PC-9 (cell line): ENCODE measurements around the gene UPB1. TPM values are rescaled to one million over a fixed set of nuclear protein-coding genes. Genes with fewer than 3 reads are reported as not detected.

Experiments
- BruUV-seq: library from RNA; stranded (reverse); fragments of 400-500 nt; replicated peaks from 2 replicates; lab custom pipeline; 2021; lab: Mats Ljungman, UMichigan
- CTCF ChIA-PET: fragments of 300-600 bp; sonication (Branson Sonifier 250); formaldehyde crosslinking; loops from one replicate; lab custom pipeline; 2022; ENCODE audit warnings: antibody characterized with exemption; lab: Charles Lee
- POLR2A ChIA-PET: fragments of 300-600 bp; sonication (Branson Sonifier 250); formaldehyde crosslinking; loops from one replicate; lab custom pipeline; 2022; ENCODE audit warnings: antibody characterized with exemption; ENCODE audit not compliant: unreplicated experiment; lab: Charles Lee
- DNase-seq, 2 experiments: peaks; one replicate each; pipeline versions ENCODE4 v3.0.0 to v3.0.0-alpha.2; 2015 to 2022; ENCODE audit warnings: mixed read lengths in 1 of 2
- H2AFZ ChIP-seq: fragments of 200-600 bp; sonication (generic); 2 replicates; pipeline ENCODE4 v1.8.1; 2017; ENCODE audit warnings: antibody characterized with exemption
- H3F3A ChIP-seq: fragments of 200-600 bp; sonication (generic); 2 replicates; pipeline ENCODE4 v1.8.1; 2017; ENCODE audit warnings: antibody characterized with exemption, mild to moderate bottlenecking, low read depth; ENCODE audit not compliant: insufficient read depth
- H3K27ac ChIP-seq: fragments of 200-600 bp; sonication (generic); 2 replicates; pipeline ENCODE4 v1.6.1; 2016; ENCODE audit warnings: mixed run types
- H3K27me3 ChIP-seq: fragments of 200-600 bp; sonication (generic); 2 replicates; pipeline ENCODE4 v1.6.1; 2016; ENCODE audit warnings: low read depth, mixed run types; ENCODE audit not compliant: insufficient read depth
- H3K36me3 ChIP-seq: fragments of 200-600 bp; sonication (generic); 2 replicates; pipeline ENCODE4 v1.6.1; 2016; ENCODE audit warnings: low read depth, mixed run types
- H3K4me1 ChIP-seq: fragments of 200-600 bp; sonication (generic); replicated peaks from 2 replicates; pipeline ENCODE4 v1.6.1; 2016; ENCODE audit warnings: mixed run types; ENCODE audit not compliant: insufficient read depth
- H3K4me2 ChIP-seq: fragments of 200-600 bp; sonication (generic); 2 replicates; pipeline ENCODE4 v1.6.1; 2017; ENCODE audit warnings: mixed run types
- H3K4me3 ChIP-seq: fragments of 200-600 bp; sonication (generic); 2 replicates; pipeline ENCODE4 v1.6.1; 2016; ENCODE audit warnings: mixed run types
- H3K79me2 ChIP-seq: fragments of 200-600 bp; sonication (generic); 2 replicates; pipeline ENCODE4 v1.6.1; 2017; ENCODE audit warnings: low read depth, mixed run types
- H3K9me2 ChIP-seq: fragments of 200-600 bp; sonication (generic); 2 replicates; pipeline ENCODE4 v1.8.1; 2017; ENCODE audit warnings: mild to moderate bottlenecking; ENCODE audit not compliant: insufficient read depth
- H3K9me3 ChIP-seq: fragments of 200-600 bp; sonication (generic); 2 replicates; pipeline ENCODE4 v1.8.1; 2016; ENCODE audit warnings: low read depth; ENCODE audit not compliant: insufficient read depth
- H4K20me1 ChIP-seq: fragments of 200-600 bp; sonication (generic); 2 replicates; pipeline ENCODE4 v1.8.1; 2017; ENCODE audit not compliant: insufficient read depth
- EZH2 ChIP-seq: fragments of 200-600 bp; sonication (generic); IDR thresholded peaks from 2 replicates; pipeline ENCODE4 v1.8.0; 2017; ENCODE audit warnings: antibody characterized with exemption, low read depth
- intact Hi-C: fragments of 100-400 bp; cut with micrococcal nuclease; formaldehyde crosslinking; loops from one replicate; pipeline ENCODE4 v1.10.0; 2022; ENCODE audit not compliant: unreplicated experiment
- total RNA-seq: library from RNA; stranded (reverse); gene quantifications from 2 replicates; pipeline ENCODE4 v1.2.3, GENCODE V29; 2021
- TF ChIP-seq, protein P1 (sequence below): fragments of 200-600 bp; sonication (generic); conservative IDR thresholded peaks from 2 replicates; pipeline ENCODE4 v1.6.1; 2017; ENCODE audit warnings: mixed run types, antibody characterized with exemption, mild to moderate bottlenecking, moderate library complexity

Gene UPB1
- total RNA-seq, 1 experiment from 2014 or later: 0.17 TPM

DNA sequence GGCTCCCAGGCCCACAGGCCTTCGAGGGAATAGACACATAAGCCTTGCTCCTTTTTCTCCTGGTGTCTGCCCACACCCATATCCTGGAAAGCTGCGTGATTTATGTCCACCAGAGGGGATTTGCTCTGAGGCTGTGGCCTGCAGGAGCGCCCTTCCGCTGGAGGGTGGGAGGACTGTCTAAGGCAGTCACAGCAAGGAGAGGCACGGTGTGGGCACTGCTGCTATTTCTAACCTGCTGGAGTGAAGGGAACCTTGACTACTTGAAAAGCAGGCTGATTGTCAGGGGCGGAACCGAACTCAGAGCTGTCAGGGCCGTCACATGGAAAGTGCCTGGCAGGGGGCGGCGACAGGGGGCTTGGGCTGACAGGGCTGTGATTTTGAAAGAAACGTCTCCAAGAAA lies 3.7 kb downstream of the UPB1 start:
- H3F3A ChIP-seq: no peaks in the 10 kb centered on the region; the same call in 1 of the 2 replicates
- CTCF ChIA-PET: no interaction called here
- no peaks in the 10 kb centered on the region for H3K36me3 ChIP-seq
- H3K79me2 ChIP-seq: no peaks in the 10 kb centered on the region
- TF ChIP-seq, protein P1, sequence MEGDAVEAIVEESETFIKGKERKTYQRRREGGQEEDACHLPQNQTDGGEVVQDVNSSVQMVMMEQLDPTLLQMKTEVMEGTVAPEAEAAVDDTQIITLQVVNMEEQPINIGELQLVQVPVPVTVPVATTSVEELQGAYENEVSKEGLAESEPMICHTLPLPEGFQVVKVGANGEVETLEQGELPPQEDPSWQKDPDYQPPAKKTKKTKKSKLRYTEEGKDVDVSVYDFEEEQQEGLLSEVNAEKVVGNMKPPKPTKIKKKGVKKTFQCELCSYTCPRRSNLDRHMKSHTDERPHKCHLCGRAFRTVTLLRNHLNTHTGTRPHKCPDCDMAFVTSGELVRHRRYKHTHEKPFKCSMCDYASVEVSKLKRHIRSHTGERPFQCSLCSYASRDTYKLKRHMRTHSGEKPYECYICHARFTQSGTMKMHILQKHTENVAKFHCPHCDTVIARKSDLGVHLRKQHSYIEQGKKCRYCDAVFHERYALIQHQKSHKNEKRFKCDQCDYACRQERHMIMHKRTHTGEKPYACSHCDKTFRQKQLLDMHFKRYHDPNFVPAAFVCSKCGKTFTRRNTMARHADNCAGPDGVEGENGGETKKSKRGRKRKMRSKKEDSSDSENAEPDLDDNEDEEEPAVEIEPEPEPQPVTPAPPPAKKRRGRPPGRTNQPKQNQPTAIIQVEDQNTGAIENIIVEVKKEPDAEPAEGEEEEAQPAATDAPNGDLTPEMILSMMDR: no peak
- no peak for TF ChIP-seq EZH2
- no peaks in the 10 kb centered on the region for H3K9me3 ChIP-seq
- no peak overlapping the region for H3K27ac ChIP-seq
- H2AFZ ChIP-seq: no peak overlapping the region
- DNase-seq: no peak
- H3K4me1 ChIP-seq: peaks cover 17% of the 10 kb centered on the region
- no TSS peak for BruUV-seq
- intact Hi-C loops: no loop called here
- H3K4me2 ChIP-seq: no peak overlapping the region
- no peak overlapping the region for H3K4me3 ChIP-seq
- H3K9me2 ChIP-seq: no peaks in the 10 kb centered on the region
- no peaks in the 10 kb centered on the region for H4K20me1 ChIP-seq
- no peaks in the 10 kb centered on the region for H3K27me3 ChIP-seq
- POLR2A ChIA-PET: no interaction called here

DNA sequence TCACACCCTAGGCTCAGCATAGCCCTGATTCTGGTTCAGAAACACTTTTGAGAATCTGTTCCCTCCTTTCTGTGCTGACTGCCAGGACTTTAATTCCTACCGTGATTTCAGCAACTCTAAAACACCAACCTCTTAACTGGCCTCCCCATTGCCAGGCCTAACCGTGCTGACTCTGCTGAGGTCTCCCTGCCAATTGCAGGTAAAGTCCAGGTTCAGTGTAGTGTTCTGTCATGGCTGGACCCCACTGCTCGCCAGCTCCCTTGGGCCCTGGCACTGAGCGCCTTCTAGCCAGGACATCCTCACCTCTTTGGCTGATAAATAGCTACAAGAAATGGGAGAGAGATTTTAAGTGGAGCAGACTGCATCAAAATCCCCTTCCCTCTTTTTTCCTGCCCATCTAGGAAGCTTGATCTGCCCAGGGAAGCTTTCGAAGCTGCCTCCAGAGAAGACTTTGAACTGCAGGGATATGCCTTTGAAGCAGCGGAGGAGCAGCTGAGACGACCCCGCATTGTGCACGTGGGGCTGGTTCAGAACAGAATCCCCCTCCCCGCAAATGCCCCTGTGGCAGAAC lies 4.7 kb downstream of the UPB1 start:
- Histone ChIP-seq H2AFZ (no peak overlapping the region), H3K4me1 (peaks cover 27% of the 10 kb centered on the region), H3K27ac (no peak overlapping the region), H4K20me1 (no peaks in the 10 kb centered on the region), H3F3A (no peaks in the 10 kb centered on the region; the same call in 1 of the 2 replicates), H3K9me2 (no peaks in the 10 kb centered on the region), H3K9me3 (no peaks in the 10 kb centered on the region), H3K4me3 (no peak overlapping the region), H3K4me2 (no peak overlapping the region), H3K36me3 (no peaks in the 10 kb centered on the region), H3K27me3 (no peaks in the 10 kb centered on the region), H3K79me2 (no peaks in the 10 kb centered on the region)
- TF ChIP-seq, protein P1: no peak
- TF ChIP-seq EZH2: no peak
- BruUV-seq: no TSS peak
- no peak for DNase-seq
- POLR2A ChIA-PET: no interaction called here
- intact Hi-C loops: no loop called here
- CTCF ChIA-PET: no interaction called here

DNA sequence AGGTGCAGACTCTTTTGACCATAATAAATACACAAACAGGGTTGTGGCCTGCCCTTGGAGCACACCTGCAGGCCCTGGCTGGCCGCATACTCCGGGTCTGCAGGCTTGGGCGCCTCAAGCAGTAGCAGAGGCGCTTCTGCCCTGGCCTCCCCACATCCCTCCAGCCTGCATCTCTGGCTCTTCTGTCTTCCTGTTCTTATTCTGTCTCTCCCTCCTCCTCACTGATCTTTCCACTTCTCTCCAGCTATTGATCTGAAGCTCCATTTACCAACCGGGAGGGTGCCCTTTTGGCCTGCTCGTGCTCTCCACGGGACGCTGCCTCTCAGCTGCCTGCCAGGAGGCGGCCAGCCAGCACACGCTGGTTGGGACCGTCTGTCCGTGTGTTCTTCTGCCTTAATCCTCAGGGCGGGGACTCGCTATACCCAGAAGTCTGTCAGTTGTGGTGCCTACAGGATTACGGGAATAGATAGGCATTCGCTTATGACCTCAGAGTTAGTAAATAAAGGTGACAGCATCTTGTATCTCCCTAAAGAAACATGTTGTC lies 5.2 kb downstream of the UPB1 start:
- POLR2A ChIA-PET: no interaction called here
- Histone ChIP-seq H3K9me3 (no peaks in the 10 kb centered on the region), H3K4me3 (no peak overlapping the region), H3F3A (no peaks in the 10 kb centered on the region; the same call in 1 of the 2 replicates), H3K27me3 (no peaks in the 10 kb centered on the region), H3K4me2 (no peak overlapping the region), H3K9me2 (no peaks in the 10 kb centered on the region), H3K4me1 (peaks cover 32% of the 10 kb centered on the region), H2AFZ (no peak overlapping the region), H4K20me1 (no peaks in the 10 kb centered on the region), H3K79me2 (no peaks in the 10 kb centered on the region), H3K27ac (no peak overlapping the region), H3K36me3 (no peaks in the 10 kb centered on the region)
- DNase-seq: no peak
- intact Hi-C loops: no loop called here
- TF ChIP-seq, protein P1: no peak
- TF ChIP-seq EZH2: no peak
- CTCF ChIA-PET: interaction anchor here (0.6 kb wide), 1 partner anchor 12 kb away, joined by 5 read pairs; no protein-coding TSS in a partner anchor
- BruUV-seq: no TSS peak
